Measurements from ENCODE around the gene FTO. TPM values are rescaled to one million over a fixed set of nuclear protein-coding genes. Genes with fewer than 3 reads are reported as not detected.

The FTO gene
- total and polyA plus RNA-seq, 2 of the 13 experiments (the other 11 are each of a cell fraction or from before 2014, with no cell fraction given) = 41.6 to 55.8 TPM

DNA sequence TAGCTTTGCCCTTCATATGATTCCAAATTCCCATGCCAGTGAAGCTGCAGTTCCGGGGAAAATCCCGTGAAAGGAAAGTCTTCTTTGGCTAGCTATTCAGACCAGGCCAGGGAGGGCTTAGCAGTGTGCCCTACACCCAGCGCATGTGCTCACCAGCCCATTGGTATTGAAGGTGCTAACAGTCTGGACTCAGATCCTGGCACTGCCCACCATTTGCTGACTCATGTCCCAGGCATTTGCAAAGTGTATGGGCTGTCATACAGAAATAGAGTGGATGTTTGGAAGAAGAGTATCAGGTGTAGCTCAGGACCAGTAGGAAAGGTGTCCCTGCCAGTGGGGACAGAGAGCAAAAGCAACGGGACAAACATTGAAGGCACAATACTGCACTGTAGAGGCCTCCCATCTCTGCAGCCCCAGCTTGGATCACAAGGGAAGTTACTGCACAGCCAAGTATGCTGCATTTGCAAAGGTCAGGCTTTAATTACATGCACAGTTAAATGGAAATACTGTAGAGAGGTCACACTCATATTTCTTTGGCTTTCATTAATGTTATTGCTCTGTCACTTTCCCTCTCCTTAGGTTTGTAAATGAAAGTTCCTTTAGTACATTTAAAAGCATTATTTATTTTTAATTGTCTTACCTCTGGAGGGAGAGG is 362.6 kb downstream of the FTO start (continued):
- TF ChIP-seq, protein P1, sequence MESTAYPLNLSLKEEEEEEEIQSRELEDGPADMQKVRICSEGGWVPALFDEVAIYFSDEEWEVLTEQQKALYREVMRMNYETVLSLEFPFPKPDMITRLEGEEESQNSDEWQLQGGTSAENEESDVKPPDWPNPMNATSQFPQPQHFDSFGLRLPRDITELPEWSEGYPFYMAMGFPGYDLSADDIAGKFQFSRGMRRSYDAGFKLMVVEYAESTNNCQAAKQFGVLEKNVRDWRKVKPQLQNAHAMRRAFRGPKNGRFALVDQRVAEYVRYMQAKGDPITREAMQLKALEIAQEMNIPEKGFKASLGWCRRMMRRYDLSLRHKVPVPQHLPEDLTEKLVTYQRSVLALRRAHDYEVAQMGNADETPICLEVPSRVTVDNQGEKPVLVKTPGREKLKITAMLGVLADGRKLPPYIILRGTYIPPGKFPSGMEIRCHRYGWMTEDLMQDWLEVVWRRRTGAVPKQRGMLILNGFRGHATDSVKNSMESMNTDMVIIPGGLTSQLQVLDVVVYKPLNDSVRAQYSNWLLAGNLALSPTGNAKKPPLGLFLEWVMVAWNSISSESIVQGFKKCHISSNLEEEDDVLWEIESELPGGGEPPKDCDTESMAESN (CRISPR knock-in tag; conservative IDR thresholded peaks at IDR 0.05) = no peak
- TF ChIP-seq SOX6 (IDR thresholded peaks at IDR 0.05) = no peak
- TF ChIP-seq SOX6 (CRISPR knock-in tag; IDR thresholded peaks at IDR 0.05) = peak; percentile 38; the same call in 1 of the 2 replicates
- no peak for TF ChIP-seq ZNF143 (CRISPR knock-in tag; IDR thresholded peaks at IDR 0.05)
- TF ChIP-seq, protein P2, sequence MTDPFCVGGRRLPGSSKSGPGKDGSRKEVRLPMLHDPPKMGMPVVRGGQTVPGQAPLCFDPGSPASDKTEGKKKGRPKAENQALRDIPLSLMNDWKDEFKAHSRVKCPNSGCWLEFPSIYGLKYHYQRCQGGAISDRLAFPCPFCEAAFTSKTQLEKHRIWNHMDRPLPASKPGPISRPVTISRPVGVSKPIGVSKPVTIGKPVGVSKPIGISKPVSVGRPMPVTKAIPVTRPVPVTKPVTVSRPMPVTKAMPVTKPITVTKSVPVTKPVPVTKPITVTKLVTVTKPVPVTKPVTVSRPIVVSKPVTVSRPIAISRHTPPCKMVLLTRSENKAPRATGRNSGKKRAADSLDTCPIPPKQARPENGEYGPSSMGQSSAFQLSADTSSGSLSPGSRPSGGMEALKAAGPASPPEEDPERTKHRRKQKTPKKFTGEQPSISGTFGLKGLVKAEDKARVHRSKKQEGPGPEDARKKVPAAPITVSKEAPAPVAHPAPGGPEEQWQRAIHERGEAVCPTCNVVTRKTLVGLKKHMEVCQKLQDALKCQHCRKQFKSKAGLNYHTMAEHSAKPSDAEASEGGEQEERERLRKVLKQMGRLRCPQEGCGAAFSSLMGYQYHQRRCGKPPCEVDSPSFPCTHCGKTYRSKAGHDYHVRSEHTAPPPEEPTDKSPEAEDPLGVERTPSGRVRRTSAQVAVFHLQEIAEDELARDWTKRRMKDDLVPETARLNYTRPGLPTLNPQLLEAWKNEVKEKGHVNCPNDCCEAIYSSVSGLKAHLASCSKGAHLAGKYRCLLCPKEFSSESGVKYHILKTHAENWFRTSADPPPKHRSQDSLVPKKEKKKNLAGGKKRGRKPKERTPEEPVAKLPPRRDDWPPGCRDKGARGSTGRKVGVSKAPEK (CRISPR knock-in tag; IDR thresholded peaks at IDR 0.05; ENCODE audit: borderline replicate concordance) = peak; percentile 66; the same call in 1 of the 2 replicates
- TF ChIP-seq MAFK (conservative IDR thresholded peaks at IDR 0.05 in 1 of 2, IDR thresholded peaks at IDR 0.05 in 1 of 2; ENCODE audit: low read length in 2 of 2) = peak; percentile 29 to 59; a peak in 3 of 4 replicates
- no peak for TF ChIP-seq TCF12 (IDR thresholded peaks at IDR 0.05)
- no peak for TF ChIP-seq TCF12 (CRISPR knock-in tag; IDR thresholded peaks at IDR 0.05)
- no peak for TF ChIP-seq KDM5B (CRISPR knock-in tag; IDR thresholded peaks at IDR 0.05; ENCODE audit: borderline replicate concordance)
- TF ChIP-seq ZNF446 (CRISPR knock-in tag; IDR thresholded peaks at IDR 0.05) = no peak
- TF ChIP-seq, protein P3, sequence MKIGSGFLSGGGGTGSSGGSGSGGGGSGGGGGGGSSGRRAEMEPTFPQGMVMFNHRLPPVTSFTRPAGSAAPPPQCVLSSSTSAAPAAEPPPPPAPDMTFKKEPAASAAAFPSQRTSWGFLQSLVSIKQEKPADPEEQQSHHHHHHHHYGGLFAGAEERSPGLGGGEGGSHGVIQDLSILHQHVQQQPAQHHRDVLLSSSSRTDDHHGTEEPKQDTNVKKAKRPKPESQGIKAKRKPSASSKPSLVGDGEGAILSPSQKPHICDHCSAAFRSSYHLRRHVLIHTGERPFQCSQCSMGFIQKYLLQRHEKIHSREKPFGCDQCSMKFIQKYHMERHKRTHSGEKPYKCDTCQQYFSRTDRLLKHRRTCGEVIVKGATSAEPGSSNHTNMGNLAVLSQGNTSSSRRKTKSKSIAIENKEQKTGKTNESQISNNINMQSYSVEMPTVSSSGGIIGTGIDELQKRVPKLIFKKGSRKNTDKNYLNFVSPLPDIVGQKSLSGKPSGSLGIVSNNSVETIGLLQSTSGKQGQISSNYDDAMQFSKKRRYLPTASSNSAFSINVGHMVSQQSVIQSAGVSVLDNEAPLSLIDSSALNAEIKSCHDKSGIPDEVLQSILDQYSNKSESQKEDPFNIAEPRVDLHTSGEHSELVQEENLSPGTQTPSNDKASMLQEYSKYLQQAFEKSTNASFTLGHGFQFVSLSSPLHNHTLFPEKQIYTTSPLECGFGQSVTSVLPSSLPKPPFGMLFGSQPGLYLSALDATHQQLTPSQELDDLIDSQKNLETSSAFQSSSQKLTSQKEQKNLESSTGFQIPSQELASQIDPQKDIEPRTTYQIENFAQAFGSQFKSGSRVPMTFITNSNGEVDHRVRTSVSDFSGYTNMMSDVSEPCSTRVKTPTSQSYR (CRISPR knock-in tag; IDR thresholded peaks at IDR 0.05; ENCODE audit: borderline replicate concordance) = no peak
- 0 out of 2 replicates have a peak, but pooled peaks have one; percentile 37 for TF ChIP-seq ZMYM3 (CRISPR knock-in tag; IDR thresholded peaks at IDR 0.05)
- peak; percentile 17; the same call in 1 of the 2 replicates for TF ChIP-seq TGIF2 (CRISPR knock-in tag; IDR thresholded peaks at IDR 0.05)
- no peak for TF ChIP-seq POLR2AphosphoS2 (IDR thresholded peaks at IDR 0.05; ENCODE audit: low read depth, low read length)
- peak; percentile 13; the same call in 1 of the 2 replicates for TF ChIP-seq FOSL1 (CRISPR knock-in tag; IDR thresholded peaks at IDR 0.05; ENCODE audit: borderline replicate concordance)
- no peak for TF ChIP-seq NKX3-1 (CRISPR knock-in tag; IDR thresholded peaks at IDR 0.05)
- TF ChIP-seq NR2F6 (IDR thresholded peaks at IDR 0.05) = no peak
- TF ChIP-seq NR2F6 (CRISPR knock-in tag; IDR thresholded peaks at IDR 0.05) = 0 out of 2 replicates have a peak, but pooled peaks have one; percentile 14
- no peak for TF ChIP-seq FOXA1 (IDR thresholded peaks at IDR 0.05)
- TF ChIP-seq FOXA1 (CRISPR knock-in tag; IDR thresholded peaks at IDR 0.05) = no peak
- TF ChIP-seq TBP (CRISPR knock-in tag; IDR thresholded peaks at IDR 0.05) = no peak
- no peak; the same call in 1 of the 2 replicates for TF ChIP-seq POGZ (CRISPR knock-in tag; IDR thresholded peaks at IDR 0.05)
- TF ChIP-seq GPN1 (CRISPR knock-in tag; IDR thresholded peaks at IDR 0.05; ENCODE audit: borderline replicate concordance) = no peak
- TF ChIP-seq MTF2 (CRISPR knock-in tag; IDR thresholded peaks at IDR 0.05; ENCODE audit: borderline replicate concordance) = no peak
- peak; percentile 53; the same call in 1 of the 2 replicates for TF ChIP-seq ZBTB38 (CRISPR knock-in tag; IDR thresholded peaks at IDR 0.05)
